Hepatocyte (in vitro differentiated cells): ENCODE results near the gene STMP1.

Source experiments
- EZH2 ChIP-seq: fragments of 200-600 bp; sonication (generic); IDR thresholded peaks from 2 replicates; pipeline ENCODE4 v1.6.1; 2016; ENCODE audit warnings: antibody characterized with exemption, mild to moderate bottlenecking, borderline replicate concordance
- TF ChIP-seq, protein P1 (sequence below): fragments of 200-600 bp; sonication (generic); IDR thresholded peaks from 2 replicates; pipeline ENCODE4 v1.5.1; 2016; ENCODE audit warnings: antibody characterized with exemption, mild to moderate bottlenecking; ENCODE audit not compliant: poor library complexity

DNA sequence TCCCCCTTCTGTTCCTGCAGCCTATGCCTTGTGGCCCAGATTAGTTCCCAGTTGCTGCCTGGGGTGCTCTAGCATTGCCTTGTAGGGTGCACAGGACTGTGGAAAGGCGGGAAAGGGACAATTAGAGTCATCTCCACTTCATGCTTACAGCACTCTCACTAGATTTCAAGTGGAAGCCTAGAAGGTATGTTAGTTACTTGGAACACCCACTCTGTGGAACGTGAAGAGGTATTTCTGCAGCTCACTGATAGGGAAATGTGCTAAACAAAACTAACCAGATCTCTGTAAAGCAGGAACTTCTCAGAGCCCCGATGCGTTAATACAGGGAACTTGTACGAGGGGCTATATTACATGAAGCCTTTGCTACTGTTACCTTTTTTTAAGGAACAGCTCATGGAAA lies 19.4 kb downstream of the STMP1 start:
- TF ChIP-seq, protein P1, sequence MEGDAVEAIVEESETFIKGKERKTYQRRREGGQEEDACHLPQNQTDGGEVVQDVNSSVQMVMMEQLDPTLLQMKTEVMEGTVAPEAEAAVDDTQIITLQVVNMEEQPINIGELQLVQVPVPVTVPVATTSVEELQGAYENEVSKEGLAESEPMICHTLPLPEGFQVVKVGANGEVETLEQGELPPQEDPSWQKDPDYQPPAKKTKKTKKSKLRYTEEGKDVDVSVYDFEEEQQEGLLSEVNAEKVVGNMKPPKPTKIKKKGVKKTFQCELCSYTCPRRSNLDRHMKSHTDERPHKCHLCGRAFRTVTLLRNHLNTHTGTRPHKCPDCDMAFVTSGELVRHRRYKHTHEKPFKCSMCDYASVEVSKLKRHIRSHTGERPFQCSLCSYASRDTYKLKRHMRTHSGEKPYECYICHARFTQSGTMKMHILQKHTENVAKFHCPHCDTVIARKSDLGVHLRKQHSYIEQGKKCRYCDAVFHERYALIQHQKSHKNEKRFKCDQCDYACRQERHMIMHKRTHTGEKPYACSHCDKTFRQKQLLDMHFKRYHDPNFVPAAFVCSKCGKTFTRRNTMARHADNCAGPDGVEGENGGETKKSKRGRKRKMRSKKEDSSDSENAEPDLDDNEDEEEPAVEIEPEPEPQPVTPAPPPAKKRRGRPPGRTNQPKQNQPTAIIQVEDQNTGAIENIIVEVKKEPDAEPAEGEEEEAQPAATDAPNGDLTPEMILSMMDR = no peak
- TF ChIP-seq EZH2 = no peak
